HEK293T (cell line): ENCODE measurements around the gene PYGM.

Experiments used
- CTCF ChIA-PET: fragments of 350-600 bp; formaldehyde crosslinking; extraction: SDS; loops from one replicate; lab custom pipeline; 2021; ENCODE audit warnings: antibody characterized with exemption, inconsistent platforms; lab: Yijun Ruan, JAX
- POLR2A ChIA-PET: fragments of 350-600 bp; formaldehyde crosslinking; extraction: SDS; loops from one replicate; lab custom pipeline; 2020; ENCODE audit warnings: antibody characterized with exemption, inconsistent platforms; lab: Yijun Ruan, JAX
- DNase-seq: peaks from one replicate; pipeline ENCODE4 v3.0.0; 2012; ENCODE audit warnings: mixed read lengths; ENCODE audit errors: extremely low spot score
- ARNT ChIP-seq: fragments of 450-650 bp; IDR thresholded peaks from 2 replicates; pipeline ENCODE4 v1.6.1; 2017; ENCODE audit warnings: mild to moderate bottlenecking
- BHLHE40 ChIP-seq: fragments of 450-650 bp; IDR thresholded peaks from 2 replicates; pipeline ENCODE4 v1.6.1; 2016; ENCODE audit warnings: mild to moderate bottlenecking, moderate library complexity, borderline replicate concordance
- CTBP1 ChIP-seq: fragments of 450-650 bp; IDR thresholded peaks from 2 replicates; pipeline ENCODE4 v1.6.1; 2016; ENCODE audit warnings: borderline replicate concordance
- ELF4 ChIP-seq: fragments of 450-650 bp; IDR thresholded peaks from 2 replicates; pipeline ENCODE4 v1.6.1; 2017; ENCODE audit warnings: antibody characterized with exemption
- FOXA1 ChIP-seq: fragments of 450-650 bp; IDR thresholded peaks from 2 replicates; pipeline ENCODE4 v1.6.1; 2016; ENCODE audit warnings: mild to moderate bottlenecking
- FOXK2 ChIP-seq: fragments of 450-650 bp; IDR thresholded peaks from 2 replicates; pipeline ENCODE4 v1.6.1; 2016; ENCODE audit warnings: mild to moderate bottlenecking
- FOXM1 ChIP-seq: fragments of 450-650 bp; IDR thresholded peaks from 2 replicates; pipeline ENCODE4 v1.6.1; 2017; ENCODE audit warnings: mild to moderate bottlenecking, borderline replicate concordance
- HDGF ChIP-seq: fragments of 450-650 bp; IDR thresholded peaks from 2 replicates; pipeline ENCODE4 v1.6.1; 2017; ENCODE audit warnings: antibody characterized with exemption, borderline replicate concordance
- L3MBTL2 ChIP-seq: fragments of 450-650 bp; conservative IDR thresholded peaks from 2 replicates; pipeline ENCODE4 v1.6.1; 2016; ENCODE audit warnings: mild to moderate bottlenecking
- LEF1 ChIP-seq: fragments of 450-650 bp; IDR thresholded peaks from 2 replicates; pipeline ENCODE4 v1.6.1; 2017; ENCODE audit warnings: mild to moderate bottlenecking, borderline replicate concordance
- NFRKB ChIP-seq: fragments of 450-650 bp; IDR thresholded peaks from 2 replicates; pipeline ENCODE4 v1.6.1; 2016; ENCODE audit warnings: mild to moderate bottlenecking, moderate library complexity
- PKNOX1 ChIP-seq: fragments of 450-650 bp; IDR thresholded peaks from 2 replicates; pipeline ENCODE4 v1.6.1; 2016
- SP1 ChIP-seq: fragments of 450-650 bp; IDR thresholded peaks from 2 replicates; pipeline ENCODE4 v1.6.1; 2017
- SUZ12 ChIP-seq: fragments of 450-650 bp; IDR thresholded peaks from 2 replicates; pipeline ENCODE4 v1.6.1; 2016; ENCODE audit warnings: mild to moderate bottlenecking
- TARDBP ChIP-seq: fragments of 450-650 bp; IDR thresholded peaks from 2 replicates; pipeline ENCODE4 v1.6.1; 2016
- ZNF384 ChIP-seq: fragments of 450-650 bp; IDR thresholded peaks from 2 replicates; pipeline ENCODE4 v1.6.1; 2016

The PYGM gene

DNA sequence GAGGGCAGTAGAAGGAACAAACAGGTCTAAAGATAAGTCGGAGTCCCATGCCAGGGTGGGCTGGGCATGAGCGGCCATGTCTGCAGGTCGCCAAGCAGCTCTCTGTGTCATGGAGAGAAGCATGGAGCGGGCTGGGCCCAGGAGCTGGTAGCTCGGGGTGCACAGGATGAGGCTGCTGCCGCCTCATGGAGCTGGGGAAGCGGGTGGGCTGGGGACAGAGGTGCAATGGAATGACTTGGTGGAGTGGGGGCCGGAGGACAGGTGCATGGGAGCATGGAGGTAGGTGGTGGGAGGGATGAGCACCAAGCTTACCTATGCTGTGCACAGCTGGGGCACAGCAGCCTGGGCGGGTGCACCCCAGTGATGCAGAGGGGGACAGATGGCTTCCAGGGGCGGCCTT is 40.4 kb downstream of the PYGM start:
- ChIA-PET POLR2A (no interaction called here), CTCF (interaction anchor here (0.9 to 2.2 kb wide), 2 partner anchors 9 to 31 kb away, joined by 3 to 7 read pairs; no protein-coding TSS in a partner anchor)
- no peak for DNase-seq
- TF ChIP-seq CTBP1 = no peak
- TF ChIP-seq SP1 = no peak
- no peak for TF ChIP-seq HDGF
- TF ChIP-seq TARDBP = no peak
- TF ChIP-seq ARNT = no peak
- no peak for TF ChIP-seq ELF4
- TF ChIP-seq BHLHE40 = no peak
- TF ChIP-seq FOXK2 = no peak
- TF ChIP-seq PKNOX1 = no peak
- TF ChIP-seq FOXM1 = no peak
- no peak for TF ChIP-seq ZNF384

GRCh38 chr11:64718780-64719124 is 41.0 kb downstream of the PYGM start:
- DNase-seq = no peak
- TF ChIP-seq LEF1 (no peak), PKNOX1 (no peak)
- ChIA-PET POLR2A (no interaction called here), CTCF (interaction anchor here (2.2 kb wide), 1 partner anchor 30 kb away, joined by 7 read pairs; no protein-coding TSS in a partner anchor)

DNA sequence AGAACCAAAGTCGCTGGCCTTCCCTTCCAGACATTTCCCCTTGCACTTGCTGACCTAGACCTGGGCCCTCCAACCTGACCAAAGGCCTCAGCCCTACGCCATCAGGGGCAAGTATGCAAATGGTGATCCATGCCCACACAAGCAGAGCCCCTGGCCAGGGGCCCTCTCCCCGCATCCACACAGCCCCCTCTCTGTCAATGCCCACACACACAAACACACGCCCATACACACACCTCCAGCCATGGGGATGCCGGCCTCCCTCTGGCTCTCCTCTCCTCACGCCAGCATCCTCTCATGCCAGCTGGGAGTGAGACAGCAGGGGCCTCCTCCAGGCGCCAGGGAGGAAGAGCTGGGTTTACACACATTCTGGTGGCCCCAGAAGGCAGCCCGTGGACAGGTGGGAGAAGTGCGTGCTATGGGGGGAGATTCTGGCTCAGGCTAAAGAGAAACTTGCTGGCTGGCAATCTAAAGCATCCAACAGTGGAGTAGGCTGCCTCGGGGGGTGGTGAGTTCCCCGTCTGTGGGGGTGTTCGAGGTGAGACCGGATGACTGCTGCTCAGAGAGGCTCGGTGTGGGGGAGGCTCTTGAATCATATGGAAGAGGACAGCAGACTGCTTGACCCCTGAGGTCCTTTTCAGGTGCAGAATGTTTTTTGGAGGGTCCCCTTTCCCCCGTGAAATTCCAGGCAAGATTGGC is 41.5 kb downstream of the PYGM start:
- ChIA-PET CTCF (interaction anchor here (0.7 to 2.2 kb wide), 2 partner anchors 29 to 30 kb away, joined by 3 to 7 read pairs; no protein-coding TSS in a partner anchor), POLR2A (no interaction called here)
- TF ChIP-seq SUZ12 = no peak
- no peak for TF ChIP-seq CTBP1
- no peak for TF ChIP-seq HDGF
- no peak for TF ChIP-seq FOXA1
- TF ChIP-seq ELF4 = no peak
- no peak for TF ChIP-seq NFRKB
- DNase-seq = no peak

DNA sequence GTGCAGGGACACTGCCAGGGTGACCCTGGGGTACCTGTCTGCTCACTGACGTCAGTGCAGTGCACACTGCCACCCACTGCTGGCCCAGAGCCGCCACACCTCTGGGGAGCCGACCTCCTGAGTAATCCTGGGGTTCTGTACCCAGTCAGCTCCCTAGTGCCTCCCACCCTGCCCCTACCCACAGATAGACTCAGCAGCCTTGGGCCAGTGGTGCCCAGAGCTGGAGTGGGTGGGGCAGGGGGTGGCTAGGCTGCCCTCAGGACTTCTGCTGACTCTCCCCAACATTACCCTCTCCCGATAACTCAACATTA is 42.6 kb downstream of the PYGM start:
- ChIA-PET POLR2A (interaction anchor here (0.7 to 0.9 kb wide), 2 partner anchors 28 to 61 kb away, joined by 3 to 4 read pairs; partner anchors contain the start of gene SF1), CTCF (interaction anchor here (1.9 kb wide), 1 partner anchor 29 kb away, joined by 8 read pairs; no protein-coding TSS in a partner anchor)
- no peak for DNase-seq
- TF ChIP-seq SP1 (no peak), ZNF384 (no peak), TARDBP (no peak), HDGF (no peak), ELF4 (no peak), L3MBTL2 (no peak), FOXK2 (no peak), LEF1 (no peak), BHLHE40 (no peak), ARNT (no peak), FOXM1 (no peak), CTBP1 (no peak), FOXA1 (no peak)

DNA sequence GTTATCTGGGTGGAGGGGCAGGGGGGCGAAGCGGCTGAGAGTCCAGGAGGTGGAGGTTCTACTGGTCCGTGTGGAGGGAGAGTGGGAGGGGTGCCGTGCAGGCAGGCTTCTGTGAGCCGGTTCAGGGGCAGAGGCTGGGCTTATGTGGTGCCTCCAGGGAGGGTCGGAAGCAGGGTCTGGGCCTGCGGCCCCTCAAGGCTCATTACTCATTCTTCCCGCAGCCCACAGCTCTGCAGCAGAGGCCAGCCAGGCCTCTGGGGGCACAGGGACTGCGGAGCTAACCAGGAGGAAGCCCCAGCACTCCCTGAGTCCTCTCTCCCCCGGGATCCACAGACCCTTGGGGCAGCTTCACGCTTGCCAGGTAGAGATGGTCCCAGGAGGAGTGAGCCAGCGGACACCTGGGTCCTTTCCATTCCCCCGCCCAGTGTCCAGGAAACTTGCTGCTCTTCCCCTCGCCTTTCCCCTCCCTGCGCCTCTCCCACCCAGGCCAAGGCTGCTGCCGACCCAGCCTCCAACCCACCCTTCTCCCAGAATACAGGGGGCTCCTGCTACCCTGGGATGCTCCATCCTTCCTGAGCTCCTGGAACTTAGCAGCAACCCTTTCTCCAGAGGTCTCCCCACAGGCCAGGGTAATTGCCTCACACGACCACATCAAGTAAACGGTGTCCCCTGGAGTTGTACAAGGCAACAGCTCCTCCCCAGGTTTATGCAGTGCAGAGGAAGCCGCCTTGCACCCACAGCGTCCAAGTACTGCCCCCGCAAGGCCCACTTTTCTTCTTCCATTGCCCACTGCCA is 43.1 kb downstream of the PYGM start:
- DNase-seq = no peak
- POLR2A ChIA-PET = interaction anchor here (0.9 kb wide), 1 partner anchor 62 kb away, joined by 3 read pairs; the partner anchor contains the start of gene SF1
- TF ChIP-seq TARDBP = no peak
- no peak for TF ChIP-seq PKNOX1
- no peak for TF ChIP-seq ARNT
- no peak for TF ChIP-seq FOXA1
- no peak for TF ChIP-seq SP1
- TF ChIP-seq HDGF = no peak
- no peak for TF ChIP-seq BHLHE40
- CTCF ChIA-PET = interaction anchor here (1.9 kb wide), 1 partner anchor 28 kb away, joined by 8 read pairs; no protein-coding TSS in a partner anchor

GRCh38 chr11:64715756-64716472 is 43.9 kb downstream of the PYGM start:
- no peak for TF ChIP-seq ELF4
- no peak for TF ChIP-seq NFRKB
- TF ChIP-seq L3MBTL2 = no peak
- no peak for TF ChIP-seq TARDBP
- TF ChIP-seq ZNF384 = no peak
- TF ChIP-seq HDGF = no peak
- TF ChIP-seq SUZ12 = no peak
- no peak for TF ChIP-seq CTBP1
- TF ChIP-seq BHLHE40 = no peak
- TF ChIP-seq FOXM1 = no peak
- no peak for TF ChIP-seq SP1
- TF ChIP-seq PKNOX1 = no peak
- no peak for TF ChIP-seq LEF1
- no peak for TF ChIP-seq FOXK2
- no peak for TF ChIP-seq FOXA1
- no peak for TF ChIP-seq ARNT
- ChIA-PET POLR2A (no interaction called here), CTCF (interaction anchor here (1.0 to 1.9 kb wide), 2 partner anchors 12 to 27 kb away, joined by 3 to 8 read pairs; no protein-coding TSS in a partner anchor)
- DNase-seq = no peak
